Heart left ventricle (tissue), 16 donors: ENCODE data around the gene TNFRSF18. TPM values are rescaled to one million over a fixed set of nuclear protein-coding genes. Genes with fewer than 3 reads are reported as not detected.

Experiments
- ATAC-seq, 4 donors: fragments of 200-7000 bp; cut with Tn5 transposase; one replicate each; pipeline ENCODE4 v1.9.1; 2020 to 2022; ENCODE audit warnings: moderate library complexity in 4 of 4, mild to moderate bottlenecking in 3 of 4, moderate number of reproducible peaks in 1 of 4
- DNase-seq, 5 donors: peaks; one replicate each; pipeline ENCODE4 v3.0.0-alpha.2; 2020
- H3K27ac ChIP-seq, 12 donors: fragments of 200-600 bp; sonication (generic) in 4 of 12; one replicate each; pipeline versions ENCODE4 v1.5.0 to v1.8.0; 2016 to 2022; ENCODE audit warnings: mild to moderate bottlenecking in 2 of 12
- H3K27me3 ChIP-seq, 9 donors: fragments of 200-600 bp; sonication (generic) in 2 of 9; one replicate each; pipeline versions ENCODE4 v1.5.1 to v1.8.0; 2016 to 2022; ENCODE audit warnings: mild to moderate bottlenecking in 3 of 9
- H3K36me3 ChIP-seq, 9 donors: fragments of 200-600 bp; sonication (generic) in 2 of 9; one replicate each; pipeline versions ENCODE4 v1.5.0 to v1.8.0; 2018 to 2022; ENCODE audit warnings: mild to moderate bottlenecking in 2 of 9
- H3K4me1 ChIP-seq, 12 donors: fragments of 200-600 bp; sonication (generic) in 4 of 12; one replicate each; pipeline versions ENCODE4 v1.5.0 to v1.8.0; 2016 to 2022; ENCODE audit warnings: mild to moderate bottlenecking in 3 of 12
- H3K4me3 ChIP-seq, 12 donors: fragments of 200-600 bp; sonication (generic) in 4 of 12; one replicate each; pipeline versions ENCODE4 v1.5.0 to v1.8.0; 2017 to 2022; ENCODE audit warnings: mild to moderate bottlenecking in 9 of 12, moderate library complexity in 4 of 12
- H3K9me3 ChIP-seq, 12 donors: fragments of 200-600 bp; sonication (generic) in 4 of 12; one replicate each; pipeline versions ENCODE4 v1.5.0 to v1.8.0; 2016 to 2022; ENCODE audit warnings: mild to moderate bottlenecking in 1 of 12
- POLR2A ChIP-seq, 2 donors: fragments of 450-650 bp; IDR thresholded peaks; one replicate each; pipeline ENCODE4 v1.6.1; 2017; ENCODE audit warnings: antibody characterized with exemption in 2 of 2, mild to moderate bottlenecking in 2 of 2, moderate library complexity in 2 of 2
- WGBS, 4 donors: extraction: QIAGEN DNeasy Blood & Tissue Kit in 2 of 4; methylation state at CpG; one replicate each; pipeline versions ENCODE4 v1.1.5 to v1.1.7; 2013 to 2018; 5-methylcytosine and 5-hydroxymethylcytosine counted together
- intact Hi-C, 10 donors: fragments of 100-400 bp; cut with DNase I; formaldehyde crosslinking; loops; one replicate each; pipeline versions ENCODE4 v1.11.1 to v1.14.2; 2022
- polyA plus RNA-seq, 2 donors: library from polyadenylated mRNA; stranded (reverse); fragments of 200-250 nt; gene quantifications; one replicate each; pipeline ENCODE4 v1.2.3, GENCODE V29; 2013
- total RNA-seq, 9 donors: library from RNA; depleted of rRNA in 2 of 9; stranded (reverse); fragments of >200 nt in 2 of 9; fragmentation: NEBNext Ultra II Directional in 3 of 9; extraction: Animal tissue kit (Norgen Biotek cat#: 25700) in 3 of 9; gene quantifications; one replicate each; pipeline versions ENCODE4 v1.1.0 to v1.2.4, GENCODE V29; 2016 to 2023
- TF ChIP-seq, protein P1 (sequence below), 12 donors: fragments of 200-600 bp; sonication (generic) in 4 of 12; IDR thresholded peaks; one replicate each; pipeline versions ENCODE4 v1.5.0 to v1.8.0; 2018 to 2022; ENCODE audit warnings: antibody characterized with exemption in 12 of 12, mild to moderate bottlenecking in 5 of 12
- donor health status: ischemic (EF 13 %, LVEDD 7.1; RV severe dilation, severe dysfunction).
- donor health status: healthy with polysubstance abuse.
- donor health status: DM: no; HTN: yes; CAD: no.
- donor health status: DM: no; HTN: no; CAD: no.
- donor health status: ischemic (EF 25% LVEDD 6.9; RV normal size, moderate dysfunction).
- donor health status: ischemic (EF 25% LVEDD 5.7; RV mildly dilated, moderate dysfunction).
- donor health status: healthy.
- donor health status: DM: yes; HTN: yes; CAD: no.
- donor health status: ischemic (EF 35%, LVEDD 5.7; RV mildly dilated, moderate dysfunction).
- donor health status: nonischemic (EF 11% LVEDD 7.7; RV severe dilation, severe dysfunction).
- donor health status: DM: yes; HTN: yes; CAD: no.
- donor health status: PGD.
- donor health status: ischemic (EF 29% LVEDD 5.4; RV normal size, mild dysfunction).
- donor health status: nonischemic (EF 23%, LVEDD 6.1; RV moderate dilation, normal function).

The TNFRSF18 gene
- total and polyA plus RNA-seq, 11 donors: 0.24 to 0.93 (median 0.77) TPM; not detected in 8

- intact Hi-C loops: loop anchor here in 1 of 10 donors (10.0 kb wide), 1 partner anchor 103 kb away; no protein-coding TSS in a partner anchor
- no peak for DNase-seq
- Histone ChIP-seq H3K27ac (no peak overlapping the region), H3K4me1 (peaks cover 8 to 64% (median 27%) of the 10 kb centered on the region in 12 donors), H3K9me3 (no peaks in the 10 kb centered on the region), H3K27me3 (no peaks in the 10 kb centered on the region), H3K4me3 (no peak overlapping the region), H3K36me3 (peaks cover 0 to 63% (median 44%) of the 10 kb centered on the region in 9 donors)
- no peak for TF ChIP-seq POLR2A (IDR thresholded peaks at IDR 0.05)
- TF ChIP-seq, protein P1, sequence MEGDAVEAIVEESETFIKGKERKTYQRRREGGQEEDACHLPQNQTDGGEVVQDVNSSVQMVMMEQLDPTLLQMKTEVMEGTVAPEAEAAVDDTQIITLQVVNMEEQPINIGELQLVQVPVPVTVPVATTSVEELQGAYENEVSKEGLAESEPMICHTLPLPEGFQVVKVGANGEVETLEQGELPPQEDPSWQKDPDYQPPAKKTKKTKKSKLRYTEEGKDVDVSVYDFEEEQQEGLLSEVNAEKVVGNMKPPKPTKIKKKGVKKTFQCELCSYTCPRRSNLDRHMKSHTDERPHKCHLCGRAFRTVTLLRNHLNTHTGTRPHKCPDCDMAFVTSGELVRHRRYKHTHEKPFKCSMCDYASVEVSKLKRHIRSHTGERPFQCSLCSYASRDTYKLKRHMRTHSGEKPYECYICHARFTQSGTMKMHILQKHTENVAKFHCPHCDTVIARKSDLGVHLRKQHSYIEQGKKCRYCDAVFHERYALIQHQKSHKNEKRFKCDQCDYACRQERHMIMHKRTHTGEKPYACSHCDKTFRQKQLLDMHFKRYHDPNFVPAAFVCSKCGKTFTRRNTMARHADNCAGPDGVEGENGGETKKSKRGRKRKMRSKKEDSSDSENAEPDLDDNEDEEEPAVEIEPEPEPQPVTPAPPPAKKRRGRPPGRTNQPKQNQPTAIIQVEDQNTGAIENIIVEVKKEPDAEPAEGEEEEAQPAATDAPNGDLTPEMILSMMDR (IDR thresholded peaks at IDR 0.05): no peak
- no peak for ATAC-seq
- WGBS, 4 donors: 90 to 96% (median 92%) methylated on average over 22 to 30 of the region's 30 CpGs
Measured at GRCh38 chr1:1228187-1228586, 21.8 kb upstream of the TNFRSF18 start.

DNA sequence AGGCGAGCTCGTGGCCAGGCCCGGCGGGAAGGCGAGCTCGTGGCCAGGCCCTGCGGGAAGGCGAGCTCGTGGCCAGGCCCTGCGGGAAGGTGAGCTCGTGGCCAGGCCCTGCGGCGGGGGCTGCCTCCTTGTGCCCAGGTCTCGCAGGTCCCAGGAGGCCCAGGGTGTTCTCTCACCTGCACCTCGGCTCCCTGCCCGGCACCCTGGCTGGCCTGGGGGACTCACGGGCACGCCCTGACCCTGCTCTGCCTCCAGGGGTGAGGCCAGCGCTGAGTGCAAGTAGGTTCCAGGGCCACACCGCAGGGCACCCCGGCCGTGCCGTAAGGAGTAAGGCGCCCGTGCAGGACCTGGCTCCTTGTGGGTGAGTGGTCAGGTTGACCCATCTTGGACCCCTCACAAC, 21.0 kb upstream of the TNFRSF18 start:
- Histone ChIP-seq H3K9me3 (no peaks in the 10 kb centered on the region), H3K4me3 (no peak overlapping the region), H3K4me1 (peaks cover 5 to 56% (median 22%) of the 10 kb centered on the region in 12 donors), H3K27me3 (no peaks in the 10 kb centered on the region), H3K36me3 (peaks cover 0 to 71% (median 52%) of the 10 kb centered on the region in 9 donors), H3K27ac (no peak overlapping the region)
- intact Hi-C loops: loop anchor here in 1 of 10 donors (10.0 kb wide), 1 partner anchor 103 kb away; no protein-coding TSS in a partner anchor
- DNase-seq (no peak), ATAC-seq (no peak)
- WGBS, 4 donors: 94 to 97% (median 97%) methylated on average over 20 to 25 of the region's 25 CpGs; no CpG with 5 or more reads in 1 of the 4 donors
- TF ChIP-seq, protein P1 (IDR thresholded peaks at IDR 0.05): no peak
- TF ChIP-seq POLR2A (IDR thresholded peaks at IDR 0.05): no peak

GRCh38 chr1:1226566-1227362, 20.4 kb upstream of the TNFRSF18 start:
- Histone ChIP-seq H3K4me1 (peaks cover 5 to 55% (median 22%) of the 10 kb centered on the region in 12 donors), H3K36me3 (peaks cover 0 to 77% (median 58%) of the 10 kb centered on the region in 9 donors)

More at GRCh38 chr1:1226566-1227362, 20.4 kb upstream of the TNFRSF18 start:
- Histone ChIP-seq H3K9me3 (no peaks in the 10 kb centered on the region), H3K27ac (no peak overlapping the region), H3K27me3 (no peaks in the 10 kb centered on the region), H3K4me3 (no peak overlapping the region)
- 90 to 93% (median 92%) methylated on average over 24 to 44 of the region's 44 CpGs for WGBS, 4 donors
- TF ChIP-seq POLR2A (IDR thresholded peaks at IDR 0.05): no peak
- TF ChIP-seq, protein P1 (IDR thresholded peaks at IDR 0.05): no peak
- intact Hi-C loops: loop anchor here in 1 of 10 donors (10.0 kb wide), 1 partner anchor 102 kb away; no protein-coding TSS in a partner anchor
- DNase-seq (no peak), ATAC-seq (no peak)
